RCC 7860 (cell line): ENCODE results near the gene TRA2B.

Experiments
- DNase-seq: peaks from one replicate; pipeline ENCODE4 v3.0.0-alpha.2; 2015; ENCODE audit warnings: low spot score
- FAIRE-seq: peaks from 2 replicates; lab custom pipeline; 2012; peaks lifted over from hg19 to GRCh38; lab: Jason Lieb, UNC

Gene TRA2B

DNA sequence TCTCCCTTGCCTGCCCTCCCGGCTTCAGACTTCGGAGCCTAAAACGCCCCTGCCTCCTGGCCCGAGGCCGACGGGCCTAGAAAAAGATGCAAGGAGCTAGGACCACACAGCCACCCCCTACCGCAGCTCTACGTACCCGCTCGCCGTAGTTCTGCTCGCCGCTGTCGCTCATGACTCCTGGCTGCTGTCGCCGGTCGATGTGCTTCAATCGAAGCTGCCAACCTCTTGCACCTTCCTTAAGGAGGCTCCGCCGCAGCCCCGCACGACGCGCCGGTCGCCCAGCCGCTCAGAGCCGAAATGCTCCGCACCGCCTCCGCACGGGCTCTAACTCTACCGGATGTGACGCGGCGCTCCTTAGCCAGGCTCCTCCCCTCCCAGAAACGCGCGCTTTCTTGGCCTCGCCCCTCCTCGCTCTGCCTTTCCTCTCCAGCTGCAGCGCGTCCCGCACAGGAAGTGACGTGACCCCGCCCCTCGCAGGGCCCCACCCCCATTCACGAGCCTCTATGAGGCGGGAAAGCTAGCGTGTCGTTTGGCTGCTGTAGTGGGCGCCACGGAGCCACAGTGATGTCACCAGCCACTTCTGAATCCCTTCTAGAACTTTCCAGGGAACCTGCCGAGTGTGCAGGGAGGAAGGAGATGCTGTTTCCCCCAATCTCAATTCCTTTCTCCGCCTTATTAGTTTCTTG, at the start of gene TRA2B:
Gene TRA2B, minus strand, starts transcription at position 326 of the 686 bp plus-strand sequence. Its CDS starts 154 bp downstream, at position 172.
- DNase-seq (peak; percentile 96), FAIRE-seq (peak; percentile 68)

GRCh38 chr3:185986198-185986777, 48.5 kb upstream of the TRA2B start:
- DNase-seq (no peak), FAIRE-seq (no peak)

DNA sequence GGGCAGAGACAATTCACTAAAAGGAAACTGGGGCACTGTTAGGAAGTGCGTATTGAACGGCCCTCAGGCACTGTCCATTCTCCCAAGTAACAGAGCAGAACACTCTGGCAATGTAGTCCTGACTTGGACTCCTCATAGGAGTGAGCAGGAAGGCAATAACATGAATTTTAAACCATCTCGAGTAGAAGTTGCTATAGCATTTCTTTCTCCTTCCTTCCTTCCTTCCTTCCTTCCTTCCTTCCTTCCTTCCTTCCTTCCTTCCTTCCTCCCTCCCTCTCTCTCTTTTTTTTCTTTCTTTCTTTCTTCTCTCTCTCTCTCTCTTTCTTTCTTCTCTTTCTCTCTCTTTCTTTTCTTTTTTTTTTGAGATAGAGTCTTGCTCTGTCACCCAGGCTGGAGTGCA, 46.4 kb upstream of the TRA2B start:
- DNase-seq (no peak), FAIRE-seq (no peak)

DNA sequence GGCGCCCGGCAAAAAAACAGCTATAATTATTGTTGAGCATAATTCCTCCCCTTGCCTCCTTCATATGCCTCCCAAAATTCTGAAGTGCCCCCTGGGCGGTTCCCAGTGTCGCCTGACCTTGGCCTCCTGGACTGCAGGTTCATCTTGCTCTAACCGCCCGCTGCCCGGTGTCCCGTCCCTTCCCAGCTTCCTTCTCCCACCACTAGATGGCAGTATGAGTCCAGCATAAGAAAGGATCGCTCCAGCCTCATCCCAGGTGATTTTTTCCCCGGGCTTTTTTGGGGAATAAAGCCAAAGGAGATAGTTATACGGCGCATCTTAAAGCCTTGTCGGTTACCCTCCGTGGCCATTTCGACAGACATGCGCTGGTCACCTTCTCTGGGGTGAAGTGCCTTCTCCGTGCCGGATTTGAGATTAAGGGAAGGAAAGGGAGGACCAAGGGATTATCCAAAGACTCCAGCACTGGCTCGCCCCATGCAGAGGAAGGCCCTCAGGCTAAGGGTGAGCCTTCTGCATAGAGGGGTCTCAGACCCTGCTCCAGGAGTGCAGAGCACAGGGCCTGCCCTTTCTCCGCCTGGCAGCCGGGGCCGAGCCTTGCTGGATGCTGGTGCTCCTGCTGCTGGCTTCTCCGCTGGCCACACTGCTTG, 45.8 kb upstream of the TRA2B start:
- no peak for FAIRE-seq
- DNase-seq = peak; percentile 45

GRCh38 chr3:185982632-185983031, 44.8 kb upstream of the TRA2B start:
- DNase-seq (no peak), FAIRE-seq (no peak)

DNA sequence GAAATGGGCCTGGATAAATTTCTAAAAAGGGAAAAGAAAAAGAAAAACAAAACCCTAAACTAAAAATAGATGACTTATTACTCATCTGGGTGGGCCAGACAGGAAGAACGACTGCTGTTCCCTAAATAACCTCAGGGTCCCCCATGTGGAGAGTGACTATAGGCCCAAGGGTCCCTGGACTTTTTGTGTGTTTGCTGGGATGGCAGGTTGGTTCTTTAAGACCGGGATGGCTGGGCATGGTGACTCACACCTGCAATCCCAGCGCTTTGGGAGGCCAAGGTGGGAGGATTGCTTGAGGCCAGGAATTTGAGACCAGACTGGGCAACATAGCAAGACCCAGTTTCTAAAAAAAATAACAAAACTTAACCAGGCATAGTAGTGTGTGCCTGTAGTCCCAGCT, 43.8 kb upstream of the TRA2B start:
- FAIRE-seq (no peak), DNase-seq (no peak)

- DNase-seq (no peak), FAIRE-seq (no peak)
These were observed 41.9 kb upstream of the TRA2B start for GRCh38 chr3:185979721-185980121.

DNA sequence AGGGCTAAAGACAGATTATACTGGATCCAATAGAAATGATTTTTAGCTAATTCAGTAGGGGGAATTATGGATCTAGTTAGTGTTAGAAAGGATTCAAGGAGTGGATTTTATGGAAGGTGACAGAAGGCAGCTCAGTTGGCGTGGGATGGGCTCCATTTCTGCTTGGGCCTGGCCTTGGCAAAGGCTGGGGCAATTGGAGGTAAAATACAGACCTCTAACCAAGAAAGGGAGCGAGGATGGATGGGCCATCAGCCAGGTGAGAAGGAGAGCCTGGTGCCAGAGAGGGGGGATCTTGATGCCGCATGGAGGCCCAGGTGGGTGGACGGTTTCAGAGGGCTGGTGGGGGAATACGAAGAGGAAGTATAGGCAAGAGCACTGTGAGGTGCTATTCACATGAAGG, 40.7 kb upstream of the TRA2B start:
- no peak for FAIRE-seq

GRCh38 chr3:185977679-185978040, 39.8 kb upstream of the TRA2B start:
- DNase-seq (no peak), FAIRE-seq (no peak)

More for the DNA sequence above, 40.7 kb upstream of the TRA2B start:
- no peak for DNase-seq

DNA sequence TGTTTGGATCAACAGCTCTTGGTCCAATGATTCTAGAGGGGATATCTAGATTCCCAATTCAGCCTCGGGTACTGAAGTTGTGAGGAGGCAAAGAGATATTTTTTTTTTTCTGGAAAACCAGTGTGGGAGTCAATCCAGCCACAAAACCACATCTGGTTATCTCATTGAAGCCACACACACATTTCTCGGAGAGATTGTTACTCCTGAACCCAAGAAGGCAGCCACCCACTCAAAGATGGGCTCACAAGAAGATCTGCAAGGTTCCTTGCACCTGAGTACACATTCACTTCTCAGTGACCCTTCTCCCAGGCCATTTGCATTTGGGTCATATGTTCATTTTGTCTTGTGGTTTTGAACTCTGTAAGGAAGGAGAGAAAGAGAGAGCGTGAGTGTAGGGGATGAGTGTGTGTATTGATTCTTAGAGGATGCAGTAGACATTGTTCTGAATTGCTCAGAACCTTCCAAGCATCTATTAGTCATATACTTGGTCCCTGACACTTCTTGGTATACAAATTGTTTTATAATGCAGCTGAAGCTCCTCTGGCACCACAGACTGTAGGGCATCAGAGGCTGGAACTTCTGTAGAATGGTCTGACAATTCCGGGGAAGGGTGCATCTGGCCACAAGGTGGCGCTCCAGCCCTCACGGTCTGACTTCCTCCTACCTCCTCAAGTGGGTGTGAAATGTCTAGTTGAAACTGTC, 39.3 kb upstream of the TRA2B start:
- DNase-seq (peak; percentile 37), FAIRE-seq (no peak)

DNA sequence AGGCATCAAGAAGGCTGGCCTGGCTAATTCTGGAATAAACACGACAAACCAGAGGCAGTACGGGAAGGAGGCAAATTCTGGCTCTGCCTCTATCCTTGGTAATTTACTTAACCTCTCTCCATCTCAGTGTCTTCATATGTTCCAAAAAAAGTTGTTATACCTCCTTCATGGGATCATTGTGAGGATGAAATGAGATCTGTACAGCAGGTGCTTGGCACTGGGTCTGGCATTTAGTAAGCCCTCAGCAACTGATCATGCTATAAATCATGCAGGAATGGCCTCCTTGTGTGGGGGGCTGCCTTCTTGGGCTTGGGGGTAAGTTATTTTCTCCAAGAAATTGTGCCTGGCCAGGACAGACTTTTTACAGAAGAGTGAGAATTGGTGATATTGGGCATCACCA, 38.3 kb upstream of the TRA2B start:
- FAIRE-seq = no peak
- DNase-seq = no peak

DNA sequence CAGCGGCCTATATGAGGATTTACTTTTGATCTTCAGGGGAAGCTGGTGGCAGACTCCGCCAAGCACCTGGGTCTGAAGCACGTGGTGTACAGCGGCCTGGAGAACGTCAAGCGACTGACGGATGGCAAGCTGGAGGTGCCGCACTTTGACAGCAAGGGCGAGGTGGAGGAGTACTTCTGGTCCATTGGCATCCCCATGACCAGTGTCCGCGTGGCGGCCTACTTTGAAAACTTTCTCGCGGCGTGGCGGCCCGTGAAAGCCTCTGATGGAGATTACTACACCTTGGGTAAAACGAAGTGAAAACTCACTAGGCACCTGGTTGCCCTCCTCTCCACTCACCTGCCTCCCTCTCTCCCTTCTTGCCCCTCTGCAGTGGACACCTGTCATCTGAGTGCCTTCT, 33.8 kb upstream of the TRA2B start:
- FAIRE-seq (no peak), DNase-seq (no peak)

DNA sequence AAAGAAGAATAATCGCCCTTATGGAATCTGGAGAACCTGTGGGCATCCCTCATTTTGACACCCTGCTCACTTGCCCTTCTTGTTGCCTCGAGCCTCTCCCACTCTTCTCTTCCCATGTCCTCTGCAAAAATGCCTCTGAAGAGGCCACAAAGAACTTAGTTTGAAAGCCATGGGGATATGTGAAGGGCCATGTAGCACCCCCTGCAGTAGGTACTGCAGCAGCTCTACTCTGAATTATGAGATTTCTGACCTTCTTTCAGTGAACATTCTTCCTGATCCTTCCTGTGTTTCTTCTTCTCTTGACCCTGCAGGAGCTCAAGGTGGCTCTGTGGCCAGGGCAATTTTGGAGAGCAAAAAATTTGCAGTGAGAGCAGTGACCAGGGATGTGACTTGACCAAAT, 30.4 kb upstream of the TRA2B start:
- FAIRE-seq (no peak), DNase-seq (no peak)

DNA sequence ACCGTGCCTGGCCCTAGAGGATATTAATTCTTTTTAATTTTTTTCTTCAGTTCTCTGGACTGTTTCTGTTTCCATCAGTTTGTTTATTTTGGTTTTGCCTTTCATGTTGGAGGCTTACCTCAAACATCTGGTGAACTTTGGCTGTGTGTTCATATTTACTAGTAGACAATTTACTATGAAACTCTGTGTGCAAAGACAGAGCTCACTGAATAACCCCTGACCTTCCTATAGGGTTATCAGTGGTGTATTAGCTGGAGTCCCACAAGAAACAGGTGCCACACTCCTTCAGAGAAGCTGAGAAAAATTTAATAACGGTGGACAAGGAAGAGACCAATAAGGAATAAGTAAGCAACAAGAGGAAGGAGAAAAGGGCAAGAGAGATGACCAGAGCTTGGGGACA, 28.8 kb upstream of the TRA2B start:
- FAIRE-seq = no peak
- no peak for DNase-seq

- no peak for FAIRE-seq
- DNase-seq = no peak
These were observed 27.7 kb upstream of the TRA2B start for GRCh38 chr3:185965496-185965895.

DNA sequence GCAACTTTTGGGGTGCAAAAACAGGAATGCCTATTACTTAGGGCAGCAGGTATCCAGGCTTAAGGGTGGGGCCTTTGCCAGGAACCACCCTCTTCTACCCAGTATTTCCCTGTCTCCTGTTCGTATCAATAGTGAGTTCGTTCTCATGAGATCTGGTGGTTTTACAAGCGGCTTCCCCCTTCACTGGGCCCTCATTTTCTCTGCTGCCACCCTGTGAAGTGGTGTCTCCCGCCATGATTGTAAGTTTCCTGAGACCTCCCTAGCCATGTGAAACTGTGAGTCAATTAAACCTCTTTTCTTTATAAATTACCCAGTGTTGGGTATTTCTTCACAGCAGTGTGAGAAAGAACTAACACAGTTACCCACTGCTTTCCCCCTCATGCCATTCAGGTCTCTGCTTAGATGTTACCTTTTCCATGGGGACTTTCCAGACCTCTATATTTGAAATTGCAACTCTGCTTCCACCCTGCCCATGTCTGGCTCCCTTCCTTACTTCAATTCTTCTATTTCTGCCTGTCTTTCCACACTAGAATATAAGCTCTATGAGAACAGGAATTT, 23.9 kb upstream of the TRA2B start:
- no peak for FAIRE-seq
- DNase-seq = no peak

- FAIRE-seq (no peak), DNase-seq (no peak)
These were observed 22.9 kb upstream of the TRA2B start for GRCh38 chr3:185960522-185961288.

GRCh38 chr3:185959609-185960521, 22.1 kb upstream of the TRA2B start:
- DNase-seq (peak; percentile 14), FAIRE-seq (no peak)

DNA sequence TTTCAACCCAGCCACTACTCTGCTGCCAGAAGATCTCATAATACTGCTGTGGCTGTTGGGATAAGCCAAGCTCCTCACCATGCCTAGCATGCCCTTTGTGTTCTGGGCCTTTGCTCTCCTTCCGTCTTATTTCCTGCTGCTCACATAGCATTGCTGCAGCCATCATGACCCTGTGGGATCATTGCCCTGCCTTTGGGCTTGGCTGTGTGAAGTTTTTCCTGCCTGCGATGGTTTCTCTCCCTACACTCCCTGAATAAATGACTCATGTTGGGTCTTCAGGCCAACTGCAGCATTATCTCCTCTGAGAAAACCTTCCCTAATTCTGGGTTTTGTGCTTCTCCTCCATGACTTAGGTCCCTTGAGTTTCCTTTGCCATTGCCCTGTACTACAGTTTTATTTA, 20.8 kb upstream of the TRA2B start:
- no peak for FAIRE-seq
- no peak for DNase-seq

- FAIRE-seq (no peak), DNase-seq (no peak)
These were observed 18.4 kb upstream of the TRA2B start for GRCh38 chr3:185956244-185956643.
